NCI-H1417 treated with DMSO at 0.1 percent for 48 hours (cell line): ENCODE results near the gene ZNF79.

Source experiments
- DNase-seq: peaks from one replicate; lab custom pipeline; 2025; lab: John Stamatoyannopoulos, UW

ZNF79 gene

DNA sequence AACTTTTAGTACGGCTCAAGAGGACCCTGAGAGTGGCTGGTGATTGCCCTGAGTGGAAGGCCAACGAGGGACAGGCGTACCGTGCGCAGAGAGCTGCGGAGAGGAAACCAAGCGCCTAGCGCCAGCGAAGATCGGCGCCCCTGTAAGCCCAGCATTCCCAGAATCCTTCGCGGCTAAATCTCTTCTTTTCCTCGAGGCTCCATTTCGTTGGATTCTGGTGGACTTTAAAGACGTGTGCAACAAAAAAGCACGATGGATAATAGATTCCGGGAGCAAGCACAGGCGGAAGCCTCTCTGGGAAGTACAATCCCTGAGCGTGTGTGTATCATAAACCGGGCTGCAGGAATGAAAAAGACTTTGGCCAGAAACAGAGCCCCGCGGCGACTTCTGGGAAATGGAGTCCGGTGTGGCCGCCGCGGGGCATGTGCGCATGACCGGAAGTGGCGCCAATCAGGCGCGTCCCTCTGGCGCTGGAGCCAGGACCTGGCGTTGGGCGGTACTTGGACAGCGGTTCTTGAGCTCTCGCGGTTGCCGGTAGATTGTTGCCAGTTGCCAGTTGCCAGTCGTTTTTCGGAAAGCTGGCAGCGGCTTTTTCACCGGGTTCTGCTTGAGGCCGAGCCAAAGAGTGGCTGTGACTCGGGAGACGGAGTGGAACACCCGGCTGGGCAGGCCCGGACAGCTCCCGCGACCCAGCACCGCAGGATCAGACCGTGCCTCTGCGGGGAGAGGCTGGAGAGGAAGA is at the start of gene ZNF79:
ZNF79 (plus strand) TSS at position 449 of the 742 bp plus-strand sequence. CDS start 406 bp downstream, outside the sequence.
- peak; percentile 91 for DNase-seq

- DNase-seq = no peak
Measured at GRCh38 chr9:127380479-127380878, 43.7 kb upstream of the ZNF79 start.

DNA sequence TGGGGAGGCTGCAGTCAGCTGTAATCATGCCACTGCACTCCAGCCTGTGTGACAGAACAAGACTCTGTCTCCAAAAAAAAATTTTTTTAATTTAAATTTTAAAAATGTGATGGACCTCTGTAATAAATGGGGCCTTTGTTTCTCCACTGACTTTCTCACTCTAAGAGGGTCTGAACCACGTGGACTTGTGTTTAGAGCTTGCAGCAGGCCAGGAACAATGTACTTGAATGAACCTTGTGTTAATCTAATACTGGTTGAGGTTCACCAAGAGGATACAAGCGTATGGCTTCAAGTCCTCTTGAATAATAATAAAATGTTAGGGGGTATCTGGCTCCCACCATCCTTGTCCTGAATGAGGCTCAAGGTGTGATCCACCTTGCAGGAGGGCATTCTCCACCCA is 41.6 kb upstream of the ZNF79 start:
- DNase-seq = no peak

DNA sequence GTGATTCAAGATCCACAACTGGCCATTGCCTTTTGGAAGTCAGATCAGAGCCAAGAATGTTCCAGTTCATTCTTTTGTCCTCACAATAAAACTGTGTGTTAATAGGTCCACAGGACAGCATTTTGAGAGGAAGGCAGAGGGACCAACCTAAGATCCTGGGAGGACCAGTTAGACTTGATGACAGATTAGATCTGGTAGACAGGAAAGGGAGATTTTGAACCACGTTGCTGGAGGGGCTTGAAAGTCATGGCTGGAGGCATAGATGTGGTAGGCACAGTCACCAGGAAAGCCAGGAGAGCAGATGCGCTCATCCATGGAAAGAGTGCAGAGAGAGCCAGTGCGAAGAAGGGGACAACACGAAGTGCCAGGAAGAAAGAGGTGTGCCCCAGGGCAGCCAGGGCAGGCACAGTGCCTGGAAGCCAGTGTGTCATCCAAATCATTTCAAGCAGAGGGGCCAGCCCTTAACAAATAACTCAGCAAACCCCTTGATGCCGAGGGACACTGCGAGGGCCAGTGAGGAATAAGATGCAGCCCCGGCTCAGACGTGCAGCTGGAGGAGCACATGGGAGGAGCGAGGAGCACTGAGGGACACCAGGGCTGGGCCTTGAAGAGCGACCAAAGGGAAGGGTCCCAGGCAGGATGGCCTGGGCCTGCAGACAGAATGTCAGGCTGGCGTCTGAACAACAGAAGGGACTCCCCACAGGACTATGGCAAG is 40.0 kb upstream of the ZNF79 start:
- no peak for DNase-seq

DNA sequence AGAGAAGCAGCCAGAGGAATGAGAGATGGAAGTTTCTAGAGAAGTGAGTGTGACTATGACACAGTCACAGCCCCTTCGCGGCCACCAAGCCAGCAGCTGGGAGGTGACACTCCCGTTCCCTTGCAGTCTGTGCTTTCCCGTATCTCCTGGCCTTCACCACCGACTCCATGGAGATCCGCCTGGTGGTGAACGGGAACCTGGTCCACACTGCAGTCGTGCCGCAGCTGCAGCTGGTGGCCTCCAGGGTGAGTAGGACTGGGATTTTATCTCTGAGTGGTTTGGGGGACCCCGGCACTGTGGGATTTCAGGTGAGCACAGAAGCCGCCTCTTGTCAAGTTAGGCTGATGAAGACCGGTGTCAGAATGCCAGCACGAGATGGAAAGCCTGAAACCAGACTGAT is 39.3 kb upstream of the ZNF79 start:
- no peak for DNase-seq

DNA sequence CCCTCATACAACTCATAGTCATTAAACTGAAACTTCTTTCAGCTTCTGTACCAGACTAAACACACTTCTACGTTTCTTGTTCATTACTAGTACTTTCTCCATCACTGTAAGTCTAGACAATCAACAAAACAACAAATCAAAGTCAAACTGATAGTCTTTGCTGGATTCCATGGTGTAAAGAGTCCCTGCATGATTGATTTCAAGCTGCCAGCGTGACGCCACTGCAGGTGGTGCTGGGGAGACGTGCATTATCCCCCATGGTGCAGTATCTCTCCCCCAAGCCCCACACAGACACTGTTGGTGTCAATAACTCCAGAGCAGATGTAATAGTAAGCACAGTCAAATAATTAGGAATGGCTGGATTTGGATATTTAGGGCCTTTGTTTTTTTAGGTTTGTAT is 37.9 kb upstream of the ZNF79 start:
- no peak for DNase-seq

DNA sequence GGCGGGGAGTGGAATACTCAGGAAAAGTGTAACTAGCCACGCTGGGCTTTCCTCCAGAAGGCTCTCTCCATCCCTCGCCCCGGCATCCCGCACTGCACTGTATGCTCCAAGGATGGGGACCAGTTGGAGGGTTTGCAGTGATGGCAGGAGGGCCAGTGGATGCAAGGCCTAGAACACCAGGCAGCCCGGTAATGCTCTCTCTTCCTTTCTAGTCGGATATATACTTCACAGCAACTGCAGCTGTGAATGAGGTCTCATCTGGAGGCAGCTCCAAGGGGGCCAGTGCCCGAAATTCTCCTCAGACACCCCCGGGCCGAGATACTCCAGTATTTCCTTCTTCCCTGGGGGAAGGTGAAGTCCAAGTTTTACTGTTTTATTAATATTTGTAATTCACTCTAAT is 37.2 kb upstream of the ZNF79 start:
- DNase-seq = no peak

DNA sequence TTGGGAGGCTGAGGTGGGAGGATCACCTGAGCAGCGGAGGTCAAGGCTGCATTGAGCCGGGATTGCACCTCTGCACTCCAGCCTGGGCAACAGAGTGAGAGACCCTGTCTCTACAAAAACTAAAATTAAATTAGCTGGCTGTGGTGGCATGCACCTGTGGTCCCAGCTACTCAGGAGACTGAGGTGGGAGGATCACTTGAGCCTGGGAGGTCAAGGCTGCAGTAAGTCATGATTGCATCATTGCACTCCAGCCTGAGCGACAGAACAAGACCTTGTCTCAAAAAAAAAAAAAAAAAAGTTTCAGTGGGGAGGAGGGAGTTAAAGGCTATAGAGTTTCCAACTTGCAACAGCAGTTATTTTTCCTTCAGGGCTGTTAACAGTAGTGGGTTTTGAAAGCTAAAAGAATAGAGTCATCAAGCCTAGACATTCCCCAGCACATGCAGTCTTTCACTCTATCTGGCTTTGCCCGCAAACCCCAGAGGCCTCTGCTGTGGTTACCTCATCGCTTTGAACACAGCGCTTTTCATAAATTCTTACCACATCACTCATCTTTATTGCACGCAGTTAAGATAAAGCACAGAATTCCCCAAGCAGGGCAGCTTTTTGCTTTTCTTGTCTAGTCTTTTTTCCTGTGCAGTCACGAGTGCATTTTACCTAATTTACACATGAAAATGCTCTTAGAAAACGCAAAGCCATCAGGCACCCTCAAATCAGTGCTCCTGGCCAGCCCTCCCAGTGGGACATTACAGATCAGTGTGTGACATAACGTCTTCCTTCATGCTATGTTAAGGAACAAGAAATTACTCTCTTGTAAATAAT is 35.9 kb upstream of the ZNF79 start:
- DNase-seq = no peak

DNA sequence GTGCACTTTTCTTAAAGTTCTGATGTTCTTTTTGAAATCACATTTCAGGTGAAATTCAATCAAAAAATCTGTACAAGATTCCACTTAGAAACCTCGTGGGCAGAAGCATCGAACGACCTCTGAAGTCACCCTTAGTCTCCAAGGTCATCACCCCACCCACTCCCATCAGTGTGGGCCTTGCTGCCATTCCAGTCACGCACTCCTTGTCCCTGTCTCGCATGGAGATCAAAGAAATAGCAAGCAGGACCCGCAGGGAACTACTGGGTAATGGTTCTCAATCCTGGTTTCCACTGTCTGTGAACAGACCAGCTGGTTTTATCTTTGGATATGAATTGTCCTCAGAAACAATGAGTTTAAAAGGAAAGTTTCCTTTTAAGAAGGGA is 35.3 kb upstream of the ZNF79 start:
- no peak for DNase-seq

GRCh38 chr9:127389381-127390247 is 34.6 kb upstream of the ZNF79 start:
- no peak for DNase-seq

DNA sequence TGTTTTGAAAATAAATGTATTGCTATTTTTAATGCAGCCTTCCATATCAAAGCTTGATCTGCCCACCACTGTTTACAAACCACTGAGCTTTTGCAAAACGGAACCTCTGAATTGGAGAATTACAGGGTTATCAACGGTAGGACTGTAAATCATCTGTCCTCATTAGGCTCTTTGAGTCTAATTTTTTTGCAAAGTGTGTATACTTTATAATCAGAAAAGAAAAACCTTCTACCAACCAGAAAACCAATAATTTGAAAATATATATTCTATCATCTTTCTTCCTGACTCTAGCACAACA is 34.0 kb upstream of the ZNF79 start:
- DNase-seq = no peak

DNA sequence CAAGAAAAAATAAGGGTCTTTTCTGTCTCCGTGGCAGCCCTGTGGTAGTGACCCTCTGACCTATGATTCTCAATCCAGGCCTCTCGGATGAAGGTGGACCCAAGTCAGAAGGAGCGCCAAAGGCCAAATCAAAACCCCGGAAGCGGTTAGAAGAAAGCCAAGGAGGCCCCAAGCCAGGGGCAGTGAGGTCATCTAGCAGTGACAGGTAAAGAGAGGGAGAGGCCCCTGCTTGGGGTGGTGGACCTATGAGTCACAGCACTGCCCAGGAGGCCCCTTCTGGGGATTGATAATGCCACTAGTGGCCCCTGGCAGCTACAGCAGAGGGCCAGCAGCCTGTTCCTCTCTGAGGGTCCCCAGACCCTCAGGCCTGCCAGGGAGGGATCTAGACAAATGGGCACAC is 33.6 kb upstream of the ZNF79 start:
- no peak for DNase-seq

GRCh38 chr9:127392166-127392565 is 32.0 kb upstream of the ZNF79 start:
- no peak for DNase-seq

- no peak for DNase-seq
Measured at GRCh38 chr9:127392976-127393375, 31.2 kb upstream of the ZNF79 start.

DNA sequence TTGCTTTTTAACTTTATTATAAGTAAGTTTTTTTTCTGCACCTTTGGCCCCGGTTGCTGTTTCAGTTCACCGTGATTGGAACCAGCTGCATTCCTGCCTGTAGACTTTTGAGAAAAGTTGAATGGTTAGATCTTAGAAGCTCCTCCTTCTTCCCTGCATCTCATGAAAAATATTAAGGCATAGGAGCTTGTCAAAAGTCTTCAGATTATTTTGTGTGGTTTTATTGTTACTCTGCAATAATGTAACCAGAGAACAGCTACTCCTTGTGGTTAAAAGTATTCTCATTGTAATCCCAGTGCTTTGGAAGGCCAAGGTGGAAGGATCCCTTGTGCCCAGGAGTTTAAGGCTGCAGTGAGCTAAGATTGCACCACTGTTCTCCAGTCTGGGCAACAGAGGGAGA is 30.5 kb upstream of the ZNF79 start:
- no peak for DNase-seq

GRCh38 chr9:127395497-127396252 is 28.5 kb upstream of the ZNF79 start:
- DNase-seq = no peak

DNA sequence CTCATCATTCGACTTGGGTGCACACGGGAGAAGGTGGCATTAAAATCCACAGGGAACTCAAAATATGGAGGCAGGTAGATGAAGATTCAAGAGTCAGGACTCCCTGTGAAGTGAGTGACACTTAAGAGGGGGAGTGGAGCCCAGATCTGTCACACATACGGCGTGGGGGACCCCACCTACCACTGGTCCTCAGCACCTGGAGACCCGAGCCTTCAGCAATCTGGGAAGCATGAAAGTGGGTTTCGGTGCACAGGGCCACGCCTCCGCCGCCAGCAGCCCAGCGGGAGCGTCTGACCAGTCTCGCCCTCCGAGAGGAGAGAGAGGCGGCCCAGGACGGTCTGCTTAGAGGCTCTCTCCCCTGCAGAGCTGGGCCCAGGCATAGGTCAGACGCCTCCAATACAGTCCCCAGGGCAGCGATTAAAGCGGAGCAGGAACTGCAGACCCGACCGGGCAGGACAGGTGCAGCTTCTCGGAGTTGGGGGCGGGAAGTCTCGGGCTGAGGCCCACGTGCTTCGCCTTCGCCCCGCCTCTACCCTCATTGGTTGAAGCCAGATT is 27.9 kb upstream of the ZNF79 start:
- DNase-seq = no peak

- DNase-seq = peak; percentile 99
Measured at GRCh38 chr9:127396808-127397645, 27.2 kb upstream of the ZNF79 start, which contains the start of gene SLC2A8. Gene SLC2A8 (plus strand): TSS chr9:127397169. CDS start chr9:127397231, 62 bp downstream.

DNA sequence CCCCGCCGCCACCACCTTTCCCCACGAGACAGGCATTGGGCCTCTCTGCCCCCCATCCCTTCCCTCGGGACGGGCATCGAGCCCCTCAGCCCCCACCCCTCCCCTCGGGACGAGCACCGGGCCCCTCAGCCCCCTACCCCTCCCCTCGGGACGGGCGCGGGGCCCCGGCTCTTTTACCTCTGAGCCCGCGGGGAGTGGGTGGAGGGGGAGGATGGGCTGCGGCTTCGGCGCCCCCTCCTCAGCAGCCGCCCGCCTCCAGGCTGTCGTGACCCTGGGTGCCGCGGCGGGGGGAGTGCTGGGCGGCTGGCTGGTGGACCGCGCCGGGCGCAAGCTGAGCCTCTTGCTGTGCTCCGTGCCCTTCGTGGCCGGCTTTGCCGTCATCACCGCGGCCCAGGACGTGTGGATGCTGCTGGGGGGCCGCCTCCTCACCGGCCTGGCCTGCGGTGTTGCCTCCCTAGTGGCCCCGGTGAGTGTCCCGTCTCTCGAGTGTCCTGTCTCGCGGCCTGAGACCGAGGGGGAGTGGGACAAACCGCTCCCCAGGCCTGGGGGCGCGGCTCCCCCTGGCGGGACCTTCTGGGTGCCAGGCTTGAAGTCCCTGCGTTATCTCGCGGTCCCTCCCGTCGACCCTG is 26.4 kb upstream of the ZNF79 start:
- no peak for DNase-seq

DNA sequence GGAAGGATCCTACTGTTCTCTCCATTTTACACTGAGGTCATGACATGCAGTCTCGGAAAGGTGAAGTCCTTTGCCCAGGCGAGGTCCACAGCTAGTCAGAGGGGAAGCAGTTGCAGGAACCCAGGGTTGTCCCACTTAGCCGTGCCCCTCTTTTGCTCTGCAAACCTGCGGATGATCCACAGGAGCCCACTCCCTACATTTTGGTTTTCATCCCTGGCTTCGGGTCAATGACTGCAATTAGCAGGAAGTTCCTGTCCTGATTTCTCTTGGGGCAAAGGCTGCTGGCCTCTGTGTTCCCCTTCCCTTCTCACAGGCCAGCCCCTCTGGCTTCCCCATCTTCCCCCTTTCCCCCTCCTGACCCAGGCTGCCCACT is 25.9 kb upstream of the ZNF79 start:
- no peak for DNase-seq
